Left hindlimb (tissue), 1 donor: Measurements from ENCODE around the gene BORCS8.
"Not testable (repeated sequence)": the region's sequence is repeated elsewhere in the genome, so short reads cannot be mapped to it uniquely, and the experiment has no call there.

Source experiments
- DNase-seq: peaks from one replicate; pipeline ENCODE4 v3.0.0-alpha.2; 2018

The BORCS8 gene

DNA sequence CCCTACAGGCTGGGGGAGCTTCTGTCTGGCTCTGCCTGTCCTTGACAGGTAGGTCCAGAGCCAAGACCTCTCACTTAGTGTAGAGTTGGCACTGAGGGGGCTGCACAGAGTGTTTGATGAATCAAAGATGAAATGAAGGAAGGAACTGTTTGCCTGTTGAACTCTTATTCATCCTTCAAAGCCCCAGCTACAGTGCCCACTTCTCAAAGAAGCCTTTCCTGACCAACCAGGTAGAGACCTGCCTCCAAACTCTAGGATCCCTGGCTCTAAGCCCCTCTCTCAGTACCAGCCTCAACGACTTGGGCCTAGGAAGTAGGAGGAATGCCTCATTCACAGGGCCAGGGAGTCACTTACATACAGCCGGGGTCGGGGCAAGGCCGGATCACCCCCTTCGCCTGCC is 44.6 kb downstream of the BORCS8 start:
- DNase-seq: no peak

DNA sequence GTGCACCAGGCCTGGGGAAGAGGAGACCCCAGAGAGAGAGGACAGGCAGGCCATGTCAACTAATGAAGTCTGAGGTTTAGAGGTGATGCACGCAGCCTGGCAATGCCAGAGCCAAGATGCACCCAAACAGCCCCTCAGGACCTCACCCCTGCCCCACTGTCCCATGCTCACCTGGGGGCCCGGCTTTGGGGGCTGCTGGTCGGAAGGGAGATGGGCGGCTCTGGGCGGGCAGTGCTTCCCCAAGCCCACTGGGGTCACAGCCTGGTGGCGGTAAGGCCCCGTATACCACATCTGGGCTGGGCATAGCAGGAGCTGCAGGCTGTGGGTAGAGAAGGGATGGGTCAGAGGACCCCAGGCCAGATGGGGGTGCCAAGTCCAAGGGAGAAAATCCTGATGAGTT is 45.1 kb downstream of the BORCS8 start:
- DNase-seq: no peak

- DNase-seq: peak; percentile 84
These were observed 46.0 kb downstream of the BORCS8 start for GRCh38 chr19:19145684-19146608.

DNA sequence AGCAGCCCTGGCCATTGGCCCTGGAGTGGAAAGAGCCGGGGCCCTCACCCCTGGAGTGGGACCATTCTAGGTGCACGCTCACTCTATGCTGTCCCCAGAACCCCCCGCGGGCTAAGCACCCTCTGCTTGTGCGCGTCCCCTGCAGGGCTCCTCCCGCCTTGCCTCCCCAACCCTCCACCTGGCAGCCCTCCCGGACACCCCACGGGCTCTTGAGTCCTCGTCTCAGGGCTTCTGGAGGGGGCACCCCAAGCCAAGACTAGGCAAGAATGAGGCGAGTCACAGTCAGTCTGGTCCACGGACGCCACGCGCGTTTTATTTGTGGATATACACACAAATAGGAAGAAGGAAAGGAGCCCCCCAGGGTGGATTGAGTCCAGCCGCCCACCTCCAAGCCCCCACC is 46.7 kb downstream of the BORCS8 start:
- DNase-seq: no peak

GRCh38 chr19:19142347-19142746 is 49.6 kb downstream of the BORCS8 start:
- no peak for DNase-seq

GRCh38 chr19:19140476-19140875 is 51.5 kb downstream of the BORCS8 start:
- no peak for DNase-seq

DNA sequence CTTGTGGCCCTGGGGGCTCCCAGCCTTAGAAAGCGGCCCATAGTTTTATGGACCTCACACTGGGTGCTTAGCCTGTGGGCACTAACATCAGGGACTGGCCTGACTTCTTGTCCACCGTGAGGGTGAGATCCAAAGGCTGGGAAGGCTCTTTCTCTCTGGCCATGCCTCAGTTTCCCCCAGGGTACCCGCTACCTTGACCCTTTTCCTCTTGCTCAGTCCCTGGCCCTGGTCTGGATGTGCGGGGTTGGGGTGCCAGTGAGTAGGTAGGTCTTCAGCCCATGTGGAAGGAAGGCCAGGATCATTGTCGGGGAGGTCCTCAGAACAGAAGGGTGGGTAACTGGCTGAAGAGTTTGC is 52.1 kb downstream of the BORCS8 start:
- DNase-seq: no peak

DNA sequence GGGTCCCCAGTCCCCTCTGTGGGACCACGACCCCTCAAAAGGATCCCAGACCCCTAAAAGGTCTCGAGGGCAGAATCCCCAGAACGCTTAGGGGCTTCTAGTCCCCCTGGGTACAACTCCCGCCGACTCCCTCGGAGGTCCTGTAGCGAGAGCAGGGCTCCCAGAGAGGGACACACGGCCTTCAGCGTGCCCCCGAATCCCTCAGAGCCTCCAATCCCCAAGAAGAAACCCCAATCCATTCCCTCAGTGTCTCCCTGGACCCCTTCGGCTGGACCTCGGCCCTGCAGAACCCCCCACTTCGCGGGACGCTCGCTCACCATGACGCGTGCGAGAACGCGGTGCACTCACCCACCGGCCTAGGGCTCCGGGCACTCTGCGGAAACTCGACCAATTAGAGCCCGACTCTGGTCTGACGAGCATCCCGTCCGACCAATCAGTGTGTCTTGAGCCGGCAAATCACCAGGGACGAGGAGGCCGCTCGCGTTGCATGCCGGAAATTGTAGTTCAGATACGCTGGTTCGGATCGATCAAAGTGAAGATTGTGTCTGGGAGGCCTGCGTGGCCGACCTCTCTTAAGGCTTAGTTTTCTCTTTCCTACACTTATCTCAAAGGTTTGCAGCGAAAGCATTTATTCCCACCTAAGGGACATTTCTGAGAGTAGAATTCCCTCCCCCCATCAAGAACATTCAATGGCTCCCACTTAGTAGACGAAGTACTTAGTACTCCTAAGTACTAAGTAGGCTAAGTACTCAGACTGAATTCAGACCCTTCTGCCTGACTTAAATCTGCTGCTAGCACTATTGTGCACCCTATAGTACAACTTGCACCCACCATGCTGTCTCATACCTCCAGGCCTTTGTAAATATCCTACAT is 53.6 kb downstream of the BORCS8 start, which contains the start of gene TMEM161A:
Gene TMEM161A (minus strand): TSS at position 370 of the 873 bp plus-strand sequence. CDS start 50 bp downstream, at position 320.
- peak; percentile 97 for DNase-seq

- DNase-seq: no peak
These were observed 54.3 kb downstream of the BORCS8 start for GRCh38 chr19:19137556-19138108.

- not testable (repeated sequence) for DNase-seq
These were observed 56.2 kb downstream of the BORCS8 start for GRCh38 chr19:19135713-19136112.

DNA sequence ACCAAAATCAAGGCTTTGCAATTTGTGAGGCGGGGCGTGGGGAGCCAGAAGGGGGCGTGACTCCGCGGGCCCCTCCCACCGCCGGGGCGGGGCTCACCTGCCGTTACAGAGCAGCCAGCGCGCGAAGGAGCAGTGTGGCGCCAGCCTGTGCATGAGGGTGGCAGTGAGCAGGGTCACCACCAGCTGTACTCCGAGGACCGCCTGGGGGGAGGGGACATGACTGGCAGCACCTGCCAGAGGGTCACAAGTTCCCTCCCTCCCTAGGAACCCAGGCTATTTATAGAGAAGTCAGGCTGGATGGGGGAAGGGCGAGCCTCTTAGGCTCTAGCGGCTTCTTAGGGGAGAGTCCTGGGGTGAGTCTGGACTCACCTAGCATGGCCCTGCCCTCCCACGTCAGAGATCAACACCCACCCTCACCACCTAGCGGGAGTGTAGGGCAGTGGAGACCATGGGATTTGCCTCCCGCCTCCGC is 57.2 kb downstream of the BORCS8 start:
- DNase-seq: no peak

GRCh38 chr19:19133985-19134384 is 58.0 kb downstream of the BORCS8 start:
- no peak for DNase-seq

DNA sequence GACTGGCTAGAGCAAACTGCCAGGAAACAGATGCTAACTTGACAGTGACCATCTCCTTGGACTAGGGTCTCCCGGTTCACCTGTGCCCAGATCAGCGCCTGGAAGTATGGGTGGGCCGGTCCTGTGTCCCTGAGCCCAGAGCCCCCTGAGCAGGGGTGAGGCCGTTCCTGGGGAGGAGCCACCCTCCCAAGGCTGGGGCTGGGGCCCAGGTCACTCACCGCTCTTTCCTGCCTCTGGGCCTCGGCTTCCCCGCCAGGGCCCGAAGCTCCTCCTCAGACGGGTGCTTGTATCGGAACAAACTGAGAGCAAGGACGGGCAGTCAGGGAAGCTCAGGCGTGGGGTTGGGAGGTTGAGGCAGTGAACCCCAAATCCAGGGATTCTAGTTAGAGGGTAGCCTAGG is 59.0 kb downstream of the BORCS8 start:
- peak; percentile 22 for DNase-seq

- DNase-seq: no peak
These were observed 60.0 kb downstream of the BORCS8 start for GRCh38 chr19:19131989-19132388.
